Omental fat pad (tissue), 4 donors: ENCODE data around the gene OR1D5. TPM values are rescaled to one million over a fixed set of nuclear protein-coding genes. Genes with fewer than 3 reads are reported as not detected.

Experiments
- ATAC-seq: fragments of 150-250 bp; one replicate; pipeline ENCODE4 v1.9.1; 2016; ENCODE audit warnings: mild to moderate bottlenecking, moderate library complexity; ENCODE audit not compliant: low FRiP score
- DNase-seq: peaks from one replicate; pipeline ENCODE4 v3.0.0-alpha.2; 2019; ENCODE audit warnings: low spot score
- total RNA-seq, 4 donors: library from RNA; depleted of rRNA; stranded (reverse); fragments of >200 nt; gene quantifications; one replicate each; pipeline ENCODE4 v1.1.0, GENCODE V29; 2016
- TF ChIP-seq, protein P1 (sequence below), 3 donors: fragments of 450-650 bp; IDR thresholded peaks; one replicate each; pipeline ENCODE4 v1.5.1; 2016 to 2017; ENCODE audit warnings: antibody characterized with exemption in 3 of 3, mild to moderate bottlenecking in 3 of 3, moderate library complexity in 2 of 3

The OR1D5 gene
- total RNA-seq, 4 donors from 2014 or later: not detected

DNA sequence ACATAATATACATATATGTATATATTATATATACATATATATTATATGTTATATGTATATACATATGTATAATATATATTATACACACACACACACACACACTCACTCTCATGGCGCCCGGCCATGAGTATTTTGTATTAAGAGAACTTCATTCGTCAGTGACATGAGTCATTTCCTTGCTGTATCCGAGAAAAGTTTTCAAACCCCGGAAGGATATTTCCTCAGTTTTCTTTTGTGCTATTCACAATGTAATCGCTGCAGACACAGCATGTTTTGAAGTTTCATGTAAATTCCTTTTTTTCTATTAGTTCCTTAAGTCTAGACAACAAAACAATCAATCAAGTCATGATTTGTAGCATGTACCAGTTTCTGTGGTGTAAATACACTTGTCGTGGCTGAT lies 33.3 kb downstream of the OR1D5 start:
- ATAC-seq (no peak), DNase-seq (no peak)
- TF ChIP-seq, protein P1, sequence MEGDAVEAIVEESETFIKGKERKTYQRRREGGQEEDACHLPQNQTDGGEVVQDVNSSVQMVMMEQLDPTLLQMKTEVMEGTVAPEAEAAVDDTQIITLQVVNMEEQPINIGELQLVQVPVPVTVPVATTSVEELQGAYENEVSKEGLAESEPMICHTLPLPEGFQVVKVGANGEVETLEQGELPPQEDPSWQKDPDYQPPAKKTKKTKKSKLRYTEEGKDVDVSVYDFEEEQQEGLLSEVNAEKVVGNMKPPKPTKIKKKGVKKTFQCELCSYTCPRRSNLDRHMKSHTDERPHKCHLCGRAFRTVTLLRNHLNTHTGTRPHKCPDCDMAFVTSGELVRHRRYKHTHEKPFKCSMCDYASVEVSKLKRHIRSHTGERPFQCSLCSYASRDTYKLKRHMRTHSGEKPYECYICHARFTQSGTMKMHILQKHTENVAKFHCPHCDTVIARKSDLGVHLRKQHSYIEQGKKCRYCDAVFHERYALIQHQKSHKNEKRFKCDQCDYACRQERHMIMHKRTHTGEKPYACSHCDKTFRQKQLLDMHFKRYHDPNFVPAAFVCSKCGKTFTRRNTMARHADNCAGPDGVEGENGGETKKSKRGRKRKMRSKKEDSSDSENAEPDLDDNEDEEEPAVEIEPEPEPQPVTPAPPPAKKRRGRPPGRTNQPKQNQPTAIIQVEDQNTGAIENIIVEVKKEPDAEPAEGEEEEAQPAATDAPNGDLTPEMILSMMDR (IDR thresholded peaks at IDR 0.05): no peak

DNA sequence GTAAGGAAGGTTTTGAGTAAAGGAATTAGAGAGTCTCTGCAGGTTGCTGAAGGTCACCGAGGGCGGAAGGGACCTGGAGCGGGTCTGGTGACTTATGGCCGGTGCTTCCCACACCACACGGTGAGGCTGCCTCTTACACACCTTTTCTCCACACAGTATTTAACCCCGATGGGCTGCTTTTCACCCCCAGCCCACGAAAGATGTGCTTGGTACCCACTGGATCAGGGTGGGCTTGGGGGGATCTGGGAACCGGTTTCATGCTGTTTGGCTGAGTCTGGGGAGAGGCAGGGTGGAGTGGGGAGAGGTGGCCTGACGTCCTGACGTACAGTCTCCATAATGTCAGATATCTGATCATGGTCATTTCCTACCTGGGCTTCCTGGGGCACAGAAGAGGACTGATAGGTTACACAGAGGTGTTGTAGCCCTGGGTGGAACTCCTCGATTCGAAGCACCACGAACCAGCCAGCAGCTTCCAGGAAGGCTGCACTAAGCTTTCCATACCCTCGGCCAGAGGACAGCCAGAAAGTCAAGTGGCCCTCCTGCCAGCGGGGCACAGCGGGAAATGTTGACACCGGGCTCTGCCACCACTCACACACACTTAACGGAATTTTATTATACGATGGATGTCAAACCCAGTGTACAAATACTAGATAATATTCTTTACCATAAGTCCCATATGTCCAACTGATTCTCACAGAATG lies 34.0 kb downstream of the OR1D5 start:
- TF ChIP-seq, protein P1 (IDR thresholded peaks at IDR 0.05): no peak
- DNase-seq (no peak), ATAC-seq (no peak)

- DNase-seq (no peak), ATAC-seq (peak; percentile 18)
- TF ChIP-seq, protein P1 (IDR thresholded peaks at IDR 0.05): no peak
Observed at GRCh38 chr17:3027786-3028532, 35.4 kb downstream of the OR1D5 start.

DNA sequence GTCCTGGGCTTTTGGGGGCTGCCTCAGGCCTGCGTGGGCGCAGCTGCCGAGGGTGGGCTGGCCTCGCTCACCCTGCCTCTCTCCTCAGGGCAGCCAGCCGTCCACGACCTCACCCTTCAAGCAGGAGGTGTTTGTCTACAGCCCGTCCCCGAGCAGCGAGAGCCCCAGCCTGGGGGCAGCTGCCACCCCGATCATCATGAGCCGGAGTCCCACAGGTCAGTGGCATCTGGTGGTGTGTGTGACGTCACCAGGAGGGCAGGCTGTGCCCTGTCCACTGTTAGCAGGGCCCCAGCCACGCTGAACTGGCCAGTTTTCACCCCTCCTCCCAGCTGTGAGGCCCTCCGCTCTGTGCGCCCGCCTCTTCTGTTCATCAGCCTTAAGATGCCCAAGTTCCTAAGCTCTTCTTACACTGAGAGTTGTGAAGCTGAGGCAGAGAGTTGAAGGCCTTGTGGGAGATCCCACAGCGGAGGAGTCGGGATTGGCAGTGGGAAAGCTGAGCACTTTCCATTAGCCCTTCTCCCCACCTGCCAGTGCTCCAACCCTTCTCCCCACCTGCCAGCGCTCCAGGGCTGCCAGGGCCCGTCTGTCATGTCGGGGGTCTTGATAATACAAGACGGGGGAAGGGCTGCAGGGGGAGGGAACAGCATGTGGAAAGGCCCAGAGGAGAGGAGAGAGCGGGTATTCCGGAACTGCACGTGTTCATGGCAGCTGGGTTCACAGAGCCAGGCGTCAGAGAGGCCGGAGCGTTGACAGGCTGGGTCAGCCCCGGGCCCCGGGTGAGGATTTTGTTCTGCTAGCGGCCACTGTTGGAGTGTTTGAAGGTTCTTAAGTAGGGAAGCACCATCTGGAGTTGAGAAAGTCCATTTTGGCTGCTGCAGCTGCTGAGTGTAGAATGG lies 36.3 kb downstream of the OR1D5 start:
- no peak for DNase-seq
- ATAC-seq: no peak
- TF ChIP-seq, protein P1 (IDR thresholded peaks at IDR 0.05): no peak

DNA sequence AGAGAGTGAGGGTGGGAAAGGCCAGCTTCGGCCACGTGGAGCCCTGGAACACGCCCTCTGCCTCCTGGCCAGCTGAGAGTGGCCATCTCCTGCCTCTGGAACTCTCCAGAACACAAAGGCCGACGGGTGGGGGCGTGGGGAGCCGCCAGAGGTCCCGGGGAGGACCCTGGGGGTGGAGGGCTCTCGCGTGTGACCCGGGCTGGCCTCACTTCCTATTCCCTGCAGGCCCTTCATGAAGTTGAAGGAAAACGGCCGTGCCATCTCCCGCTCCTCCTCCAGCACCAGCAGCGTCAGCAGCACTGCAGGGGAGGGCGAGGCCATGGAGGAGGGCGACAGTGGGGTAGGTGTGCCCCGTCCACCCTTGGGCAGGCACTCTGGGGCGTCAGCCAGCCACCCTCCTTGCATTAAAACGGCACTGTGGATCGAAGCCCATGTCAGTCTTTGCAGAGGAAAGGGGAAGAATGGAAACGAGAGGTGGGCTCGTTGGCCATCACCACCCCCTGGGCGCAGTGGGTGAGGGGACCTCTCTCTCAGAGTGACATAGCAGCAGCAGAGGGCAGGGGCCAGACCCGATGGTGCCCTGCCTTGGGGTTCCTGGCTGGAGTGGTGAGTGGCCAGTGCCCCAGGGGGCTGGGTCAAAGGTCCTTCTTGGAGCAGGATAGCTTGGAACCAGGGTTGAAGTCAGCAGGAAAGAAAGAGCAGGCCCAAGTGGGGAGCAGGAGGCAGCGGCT lies 37.1 kb downstream of the OR1D5 start:
- TF ChIP-seq, protein P1 (IDR thresholded peaks at IDR 0.05): no peak
- no peak for ATAC-seq
- DNase-seq: no peak

DNA sequence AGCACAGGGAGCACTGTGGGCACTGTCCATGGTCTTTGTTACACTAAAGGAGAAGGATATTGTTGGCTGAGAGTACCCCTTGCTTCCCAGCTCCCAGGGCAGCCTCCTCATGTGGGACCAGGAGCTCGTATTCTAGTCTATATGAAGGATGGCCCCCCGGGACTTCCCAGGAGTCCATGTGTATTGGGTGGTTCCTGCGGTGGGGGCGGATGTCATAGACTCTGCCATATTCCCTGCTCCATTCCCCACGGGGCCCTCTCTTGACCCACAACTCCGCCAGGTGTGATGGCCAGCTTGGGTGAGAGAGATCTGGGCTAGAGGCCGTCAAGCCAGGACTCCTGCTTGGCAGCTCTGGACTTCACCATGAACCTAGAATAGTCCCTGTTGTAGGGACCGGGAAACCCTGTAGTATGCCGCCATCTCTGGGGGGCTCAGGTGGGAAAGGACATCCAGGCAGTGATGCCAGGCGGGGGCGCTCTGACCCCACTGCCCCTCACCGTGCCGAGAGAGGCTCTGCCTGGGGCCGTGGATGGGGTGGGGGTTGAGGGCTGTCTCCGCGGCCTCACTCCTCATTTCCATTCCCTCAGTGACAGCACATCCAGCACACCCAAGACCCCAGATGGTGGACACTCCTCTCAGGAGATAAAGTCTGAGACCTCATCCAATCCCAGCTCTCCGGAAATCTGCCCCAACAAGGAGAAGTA lies 37.8 kb downstream of the OR1D5 start:
- TF ChIP-seq, protein P1 (IDR thresholded peaks at IDR 0.05): no peak
- DNase-seq: no peak
- ATAC-seq: no peak
